B cell (primary cell): Measurements from ENCODE around the gene EXTL1. TPM values are rescaled to one million over a fixed set of nuclear protein-coding genes. Genes with fewer than 3 reads are reported as not detected.

Experiments
- ATAC-seq: fragments of 200-7000 bp; cut with Tn5 transposase; one replicate; pipeline ENCODE4 v1.10.0; 2021; ENCODE audit warnings: low read depth, mild to moderate bottlenecking, moderate number of reproducible peaks, moderate library complexity
- CTCF ChIA-PET: fragments of 350-600 bp; sonication (Branson Sonifier 250); formaldehyde crosslinking; loops from one replicate; lab custom pipeline; 2021; ENCODE audit warnings: antibody characterized with exemption, inconsistent platforms; lab: Charles Lee
- POLR2A ChIA-PET: fragments of 350-600 bp; sonication (Branson Sonifier 250); formaldehyde crosslinking; loops from one replicate; lab custom pipeline; 2021; ENCODE audit warnings: antibody characterized with exemption; lab: Charles Lee
- DNase-seq: peaks from one replicate; pipeline ENCODE4 v3.0.0; 2013
- H2AFZ ChIP-seq: 2 replicates; pipeline ENCODE4 v1.6.1; 2012; ENCODE audit warnings: mild to moderate bottlenecking, low read depth, low read length; ENCODE audit not compliant: insufficient read depth, poor library complexity, severe bottlenecking
- H3K27ac ChIP-seq, 2 donors: 1 replicate in 1 of 2; 2 replicates in 1 of 2; pipeline ENCODE4 v1.5.1; 2012 to 2013; ENCODE audit warnings: low read length in 2 of 2, mild to moderate bottlenecking in 2 of 2, moderate library complexity in 1 of 2
- H3K27me3 ChIP-seq, 4 experiments: fragments of 200-600 bp in 1 of 4; sonication (generic) in 1 of 4; replicated peaks in 1 of 4; 1 replicate in 2 of 4; 2 replicates in 2 of 4; pipeline versions ENCODE4 v1.6.1 to v1.7.0; 2013 to 2016; ENCODE audit warnings: low read length in 3 of 4, mild to moderate bottlenecking in 2 of 4, mixed read lengths in 1 of 4, moderate library complexity in 1 of 4; ENCODE audit not compliant: insufficient read depth in 4 of 4, control insufficient read depth in 3 of 4; ENCODE audit errors: control extremely low read depth in 1 of 4
- H3K36me3 ChIP-seq, 2 experiments: replicated peaks in 1 of 2; 1 replicate in 1 of 2; 2 replicates in 1 of 2; pipeline versions ENCODE4 v1.6.1 to v1.7.1; 2013; ENCODE audit warnings: low read length in 1 of 2; ENCODE audit not compliant: insufficient read depth in 2 of 2, control insufficient read depth in 1 of 2; ENCODE audit errors: control extremely low read depth in 1 of 2, extremely low read depth in 1 of 2
- H3K4me1 ChIP-seq, 2 donors: fragments of 200-600 bp in 1 of 2; sonication (generic) in 1 of 2; 1 replicate in 1 of 2; 2 replicates in 1 of 2; pipeline versions ENCODE4 v1.5.1 to v1.6.1; 2013 to 2017; ENCODE audit warnings: low read length in 2 of 2; ENCODE audit not compliant: control insufficient read depth in 2 of 2, insufficient read depth in 2 of 2
- H3K4me2 ChIP-seq: replicated peaks from 2 replicates; pipeline ENCODE3; 2012; ENCODE audit warnings: mild to moderate bottlenecking, low read depth, low read length; ENCODE audit not compliant: poor library complexity, severe bottlenecking
- H3K4me3 ChIP-seq, 5 experiments: fragments of 200-600 bp in 1 of 5; sonication (generic) in 1 of 5; 1 replicate in 3 of 5; 2 replicates in 2 of 5; pipeline versions ENCODE4 v1.5.1 to v1.7.0; 2011 to 2016; ENCODE audit warnings: low read length in 4 of 5, mild to moderate bottlenecking in 4 of 5, low read depth in 2 of 5, control low read depth in 1 of 5, moderate library complexity in 1 of 5; ENCODE audit not compliant: insufficient read depth in 1 of 5; ENCODE audit errors: control extremely low read depth in 1 of 5, extremely low read depth in 1 of 5
- H3K79me2 ChIP-seq: fragments of 200-600 bp; sonication (generic); one replicate; pipeline ENCODE4 v1.6.0; 2016; ENCODE audit warnings: low read length; ENCODE audit not compliant: control insufficient read depth, insufficient read depth
- H3K9ac ChIP-seq: fragments of 200-600 bp; sonication (generic); 2 replicates; pipeline ENCODE4 v1.6.1; 2017; ENCODE audit warnings: mild to moderate bottlenecking, low read length, moderate library complexity
- H3K9me3 ChIP-seq, 3 donors: one replicate each; pipeline versions ENCODE4 v1.6.1 to v1.7.1; 2013; ENCODE audit warnings: low read length in 2 of 3; ENCODE audit not compliant: control insufficient read depth in 2 of 3, insufficient read depth in 1 of 3; ENCODE audit errors: control extremely low read depth in 1 of 3
- H4K20me1 ChIP-seq: 2 replicates; pipeline ENCODE4 v1.6.0; 2012; ENCODE audit warnings: mild to moderate bottlenecking, low read length; ENCODE audit not compliant: insufficient read depth, control insufficient read depth, poor library complexity, severe bottlenecking
- H3K27ac Mint-ChIP-seq: one replicate; pipeline ENCODE4 v1.8.0; 2021; ENCODE audit warnings: mixed read lengths
- H3K27me3 Mint-ChIP-seq: one replicate; pipeline ENCODE4 v1.8.0; 2021; ENCODE audit warnings: mixed read lengths
- H3K4me1 Mint-ChIP-seq: one replicate; pipeline ENCODE4 v1.8.0; 2021; ENCODE audit warnings: mixed read lengths
- H3K4me3 Mint-ChIP-seq: one replicate; pipeline ENCODE4 v1.8.0; 2021; ENCODE audit warnings: mixed read lengths
- H3K9me3 Mint-ChIP-seq: one replicate; pipeline ENCODE4 v1.8.0; 2022; ENCODE audit warnings: mixed read lengths; ENCODE audit not compliant: insufficient read depth
- CTCF ChIP-seq: fragments of 200-600 bp; IDR thresholded peaks from one replicate; pipeline ENCODE4 v1.8.0; 2022; ENCODE audit warnings: antibody characterized with exemption, mild to moderate bottlenecking
- EZH2 ChIP-seq: IDR thresholded peaks from 2 replicates; pipeline ENCODE4 v1.6.1; 2012; ENCODE audit warnings: borderline replicate concordance, low read depth, mild to moderate bottlenecking, moderate library complexity, low read length; ENCODE audit not compliant: insufficient read depth, poor library complexity, severe bottlenecking
- WGBS: methylation state at CpG from one replicate; pipeline ENCODE4 v1.1.5; 2013; ENCODE audit warnings: missing lambda C conversion rate; ENCODE audit not compliant: insufficient coverage; 5-methylcytosine and 5-hydroxymethylcytosine counted together
- intact Hi-C: fragments of 100-400 bp; cut with micrococcal nuclease; formaldehyde crosslinking; loops from one replicate; pipeline ENCODE4 v1.10.0; 2022
- polyA plus RNA-seq: library from polyadenylated mRNA; depleted of rRNA; stranded (reverse); fragments of >200 nt; gene quantifications from 2 replicates; pipeline ENCODE4 v1.2.3, GENCODE V29; 2012
- total RNA-seq, 2 donors: library from RNA; stranded (reverse); fragments of 120-200 nt in 1 of 2; gene quantifications; 1 replicate in 1 of 2; 2 replicates in 1 of 2; pipeline versions ENCODE4 v1.2.3 to v1.2.4, GENCODE V29; 2013 to 2022

Gene EXTL1
- total and polyA plus RNA-seq, 2 donors (not counting 1 experiment from before 2014, with no cell fraction given): 0.12 TPM; not detected in 1

DNA sequence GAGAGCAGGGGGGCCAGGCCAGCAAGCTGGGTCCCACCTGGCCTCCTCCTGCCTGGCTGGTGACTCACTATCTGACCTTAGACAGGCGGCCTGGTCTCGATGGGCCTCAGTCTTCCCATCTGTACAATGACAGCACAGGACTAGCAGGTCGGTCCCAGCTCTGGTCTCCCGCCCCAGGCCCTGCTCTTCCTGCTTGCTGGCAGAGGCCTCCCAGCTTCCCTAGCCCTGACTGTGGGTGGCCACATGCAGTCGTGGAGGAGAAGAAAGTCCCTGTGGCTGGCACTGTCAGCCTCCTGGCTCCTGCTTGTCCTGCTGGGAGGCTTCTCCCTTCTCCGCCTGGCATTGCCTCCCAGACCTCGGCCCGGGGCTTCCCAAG lies 817 bp downstream of the EXTL1 start:
- POLR2A ChIA-PET: no interaction called here
- H3K4me2 ChIP-seq: no peak overlapping the region
- no peak for ATAC-seq

GRCh38 chr1:26023009-26023408 lies 1.4 kb downstream of the EXTL1 start:
- Histone ChIP-seq H3K4me3 (no peak overlapping the region), H3K27ac (no peak overlapping the region), H3K4me2 (no peak overlapping the region), H3K9me3 (no peaks in the 10 kb centered on the region), H4K20me1 (no peaks in the 10 kb centered on the region), H3K79me2 (no peaks in the 10 kb centered on the region), H3K27me3 (peaks cover 0 to 3% (median 0%) of the 10 kb centered on the region in 4 experiments), H3K9ac (no peak overlapping the region), H3K36me3 (no peaks in the 10 kb centered on the region), H3K4me1 (no peaks in the 10 kb centered on the region), H2AFZ (no peak overlapping the region)
- TF ChIP-seq CTCF: no peak
- no peak for TF ChIP-seq EZH2
- ATAC-seq: no peak
- Mint-ChIP-seq H3K27ac (no peak overlapping the region), H3K4me1 (no peaks in the 10 kb centered on the region), H3K27me3 (peaks cover 8% of the 10 kb centered on the region), H3K4me3 (no peak overlapping the region), H3K9me3 (no peaks in the 10 kb centered on the region)
- WGBS: 93% methylated on average over 12 of the region's 13 CpGs
- intact Hi-C loops: no loop called here
- no peak for DNase-seq
- CTCF ChIA-PET: no interaction called here
- POLR2A ChIA-PET: no interaction called here

More for the DNA sequence above, 817 bp downstream of the EXTL1 start:
- CTCF ChIA-PET: no interaction called here
- Mint-ChIP-seq H3K27me3 (peaks cover 8% of the 10 kb centered on the region), H3K4me3 (no peak overlapping the region), H3K4me1 (no peaks in the 10 kb centered on the region), H3K27ac (no peak overlapping the region), H3K9me3 (no peaks in the 10 kb centered on the region)
- Histone ChIP-seq H3K9ac (no peak overlapping the region), H3K27ac (no peak overlapping the region), H3K4me1 (no peaks in the 10 kb centered on the region), H4K20me1 (no peaks in the 10 kb centered on the region), H3K9me3 (no peaks in the 10 kb centered on the region), H3K4me3 (no peak overlapping the region), H3K79me2 (no peaks in the 10 kb centered on the region), H2AFZ (no peak overlapping the region), H3K36me3 (no peaks in the 10 kb centered on the region), H3K27me3 (peaks cover 0 to 3% (median 0%) of the 10 kb centered on the region in 4 experiments)
- DNase-seq: no peak
- intact Hi-C loops: no loop called here
- TF ChIP-seq EZH2: no peak
- TF ChIP-seq CTCF: no peak
- 88% methylated on average over 8 of the region's 8 CpGs for WGBS
